K562 (cell line): Measurements from ENCODE around the gene ZDHHC14. TPM values are rescaled to one million over a fixed set of nuclear protein-coding genes. Genes with fewer than 3 reads are reported as not detected.

Experiments
- CTBP1 ChIP-seq: fragments of 450-650 bp; IDR thresholded peaks from 2 replicates; pipeline ENCODE4 v1.6.1; 2016; ENCODE audit warnings: borderline replicate concordance
- E2F8 ChIP-seq: fragments of 450-650 bp; IDR thresholded peaks from 2 replicates; pipeline ENCODE4 v1.7.1; 2018; ENCODE audit warnings: mild to moderate bottlenecking, low read depth; ENCODE audit not compliant: partially characterized antibody
- ETS2 ChIP-seq: IDR thresholded peaks from 2 replicates; pipeline ENCODE4 v1.6.1; 2016; ENCODE audit warnings: borderline replicate concordance, missing genetic modification characterization, mild to moderate bottlenecking, moderate library complexity, missing compliant biosample characterization; ENCODE audit not compliant: poor library complexity, severe bottlenecking
- HNRNPK ChIP-seq: fragments of 200-400 bp; formaldehyde crosslinking; IDR thresholded peaks from one replicate; pipeline ENCODE4 v1.6.1; 2018; ENCODE audit warnings: mild to moderate bottlenecking, low read depth, low read length; ENCODE audit not compliant: poor library complexity, severe bottlenecking
- HNRNPL ChIP-seq: fragments of 200-400 bp; formaldehyde crosslinking; IDR thresholded peaks from 2 replicates; pipeline ENCODE4 v1.6.1; 2017; ENCODE audit warnings: low read depth, mild to moderate bottlenecking, low read length
- IRF1 ChIP-seq: sonication (generic); formaldehyde crosslinking; IDR thresholded peaks from 2 replicates; pipeline ENCODE4 v1.8.0; 2022; ENCODE audit warnings: missing genetic modification reagents, mild to moderate bottlenecking, borderline replicate concordance
- MAX ChIP-seq: sonication (generic); formaldehyde crosslinking; IDR thresholded peaks from 2 replicates; pipeline ENCODE4 v1.9.0; 2022; ENCODE audit warnings: mild to moderate bottlenecking, missing genetic modification reagents
- MECOM ChIP-seq: fragments of 250-450 bp; sonication (Bioruptor Pico); IDR thresholded peaks from 2 replicates; pipeline ENCODE4 v1.8.0; 2022; ENCODE audit warnings: inconsistent platforms
- MLX ChIP-seq, 2 experiments: fragments of 450-650 bp in 1 of 2; sonication (generic) in 1 of 2; formaldehyde crosslinking; conservative IDR thresholded peaks; 2 replicates each; pipeline versions ENCODE4 v1.4.0 to v1.8.1; 2020 to 2022; ENCODE audit warnings: mild to moderate bottlenecking in 1 of 2, missing genetic modification reagents in 1 of 2
- PML ChIP-seq: IDR thresholded peaks from 2 replicates; pipeline ENCODE4 v1.6.1; 2012; ENCODE audit warnings: low read length, inconsistent platforms
- SMARCA4 ChIP-seq: fragments of 450-650 bp; IDR thresholded peaks from 2 replicates; pipeline ENCODE4 v1.6.1; 2016
- THAP12 ChIP-seq: fragments of 250-450 bp; sonication (Bioruptor Pico); IDR thresholded peaks from 2 replicates; pipeline ENCODE4 v1.9.0; 2021; ENCODE audit warnings: mild to moderate bottlenecking, inconsistent platforms
- ZBTB9 ChIP-seq: fragments of 450-650 bp; formaldehyde crosslinking; IDR thresholded peaks from 2 replicates; pipeline ENCODE4 v1.4.0; 2020; ENCODE audit warnings: mild to moderate bottlenecking, moderate library complexity
- ZNF282 ChIP-seq: sonication (generic); formaldehyde crosslinking; IDR thresholded peaks from 2 replicates; pipeline ENCODE4 v1.8.1; 2023; ENCODE audit warnings: missing genetic modification reagents
- ZNF347 ChIP-seq: fragments of 450-650 bp; formaldehyde crosslinking; IDR thresholded peaks from 2 replicates; pipeline ENCODE4 v1.4.0; 2020; ENCODE audit warnings: low read depth, mild to moderate bottlenecking, moderate library complexity
- ZNF583 ChIP-seq: fragments of 250-450 bp; sonication (Bioruptor Pico); IDR thresholded peaks from 2 replicates; pipeline ENCODE4 v1.4.0; 2020
- polyA plus RNA-seq, 8 experiments: library from polyadenylated mRNA; depleted of rRNA in 4 of 8; stranded (reverse) in 5 of 8; unstranded in 3 of 8; fragments of >200 nt; fragmentation: Nextera tagmentation in 2 of 8; fragmentation: Illumina TruSeq in 1 of 8; extraction: Ambion mirVana in 2 of 8; extraction: Trizol in 1 of 8; gene quantifications; 2 replicates each; pipeline versions ENCODE4 v1.2.1 to v1.2.3, GENCODE V29; 2011 to 2014; ENCODE audit warnings: inconsistent platforms in 1 of 8, missing spikeins in 1 of 8
- total RNA-seq, 7 experiments: library from RNA; depleted of rRNA in 6 of 7; stranded (reverse); fragments of >200 nt in 6 of 7; fragmentation: Illumina TruSeq in 2 of 7; extraction: Trizol in 2 of 7; gene quantifications; 2 replicates each; pipeline versions ENCODE4 v1.2.1 to v1.2.3, GENCODE V29; 2011 to 2021; ENCODE audit warnings: low replicate concordance in 1 of 7

The ZDHHC14 gene
- total and polyA plus RNA-seq, 9 of the 15 experiments (the other 6 are each of a cell fraction or from before 2014, with no cell fraction given) = 0.92 to 23.1 (median 13.8) TPM

GRCh38 chr6:157527471-157527907 is 146.5 kb downstream of the ZDHHC14 start (continued):
- TF ChIP-seq IRF1 (CRISPR knock-in tag) (no peak), ZNF347 (CRISPR knock-in tag) (no peak), ZNF583 (no peak), ETS2 (tag) (no peak), PML (no peak), HNRNPL (no peak), MECOM (CRISPR knock-in tag) (no peak), THAP12 (no peak), ZBTB9 (CRISPR knock-in tag) (no peak), ZNF282 (CRISPR knock-in tag) (no peak), E2F8 (no peak), SMARCA4 (no peak), MLX (CRISPR knock-in tag; conservative IDR thresholded peaks at IDR 0.05) (no peak), CTBP1 (0 out of 2 replicates have a peak, but pooled peaks have one; percentile 16), HNRNPK (no peak), MAX (CRISPR knock-in tag) (no peak)
